Esophagus squamous epithelium (tissue), 5 donors: Measurements from ENCODE around the gene ZSCAN12. TPM values are rescaled to one million over a fixed set of nuclear protein-coding genes. Genes with fewer than 3 reads are reported as not detected.
A peak's percentile ranks its signal among the peaks of the same experiment; 100 is the strongest.

Experiments used
- DNase-seq: peaks from one replicate; lab custom pipeline; 2025; lab: John Stamatoyannopoulos, UW
- H3K27ac ChIP-seq, 4 donors: fragments of 200-600 bp; sonication (generic); one replicate each; pipeline ENCODE4 v1.5.1; 2016 to 2019; ENCODE audit warnings: mild to moderate bottlenecking in 1 of 4
- H3K27me3 ChIP-seq, 4 donors: fragments of 200-600 bp; sonication (generic); 1 replicate in 3 of 4; 2 replicates in 1 of 4; pipeline versions ENCODE4 v1.5.1 to v1.6.0; 2017 to 2021; ENCODE audit warnings: antibody characterized with exemption in 1 of 4
- H3K36me3 ChIP-seq, 3 donors: fragments of 200-600 bp; sonication (generic); one replicate each; pipeline ENCODE4 v1.5.1; 2016 to 2019
- H3K4me1 ChIP-seq, 3 donors: fragments of 200-600 bp; sonication (generic); one replicate each; pipeline ENCODE4 v1.5.1; 2017 to 2019
- H3K4me3 ChIP-seq, 4 donors: fragments of 200-600 bp; sonication (generic); 1 replicate in 3 of 4; 2 replicates in 1 of 4; pipeline ENCODE4 v1.5.1; 2016 to 2019; ENCODE audit warnings: mild to moderate bottlenecking in 2 of 4, moderate library complexity in 1 of 4
- H3K9me3 ChIP-seq, 3 donors: fragments of 200-600 bp; sonication (generic); one replicate each; pipeline ENCODE4 v1.5.1; 2016 to 2019
- CTCF ChIP-seq, 6 experiments: fragments of 450-650 bp in 4 of 6; fragments of 200-600 bp in 2 of 6; sonication (generic) in 2 of 6; IDR thresholded peaks; one replicate each; pipeline ENCODE4 v1.5.1; 2016 to 2019; ENCODE audit warnings: antibody characterized with exemption in 6 of 6, mild to moderate bottlenecking in 4 of 6, moderate library complexity in 4 of 6
- POLR2A ChIP-seq, 4 donors: fragments of 450-650 bp; IDR thresholded peaks; one replicate each; pipeline ENCODE4 v1.6.1; 2017; ENCODE audit warnings: antibody characterized with exemption in 4 of 4, mild to moderate bottlenecking in 4 of 4, moderate library complexity in 3 of 4
- WGBS, 2 donors: methylation state at CpG; one replicate each; pipeline ENCODE4 v1.1.5; 2018; 5-methylcytosine and 5-hydroxymethylcytosine counted together
- intact Hi-C: fragments of 100-400 bp; cut with DNase I; formaldehyde crosslinking; loops from one replicate; pipeline ENCODE4 v1.15.0; 2022
- total RNA-seq, 4 donors: library from RNA; depleted of rRNA; stranded (reverse); fragments of >200 nt; gene quantifications; one replicate each; pipeline ENCODE4 v1.1.0, GENCODE V29; 2016
- donor health status: DM: yes; HTN: yes; CAD: no.

The ZSCAN12 gene
- total RNA-seq, 4 donors from 2014 or later, result 1.3 to 4.0 (median 2.2) TPM

GRCh38 chr6:28443112-28443773, 43.7 kb upstream of the ZSCAN12 start, which contains the start of gene ZSCAN23:
ZSCAN23 (minus strand) TSS chr6:28443491; CDS start chr6:28436266, 7,225 bp downstream.
- H3K9me3 ChIP-seq, result peaks cover 0 to 5% (median 0%) of the 10 kb centered on the region in 3 donors
- H3K4me3 ChIP-seq, result peak within 1 kb of the TSS; percentile 37 to 76 (median 54)
- intact Hi-C loops, result no loop called here
- H3K36me3 ChIP-seq, result no peaks in the 10 kb centered on the region
- peaks cover 0 to 22% (median 3%) of the 10 kb centered on the region in 3 donors for H3K4me1 ChIP-seq
- TF ChIP-seq CTCF (IDR thresholded peaks at IDR 0.05) (no peak), POLR2A (IDR thresholded peaks at IDR 0.05) (no peak)
- WGBS, 2 donors, result 2 to 9% methylated on average over 17 to 31 of the region's 32 CpGs
- peaks cover 0 to 51% (median 5%) of the 10 kb centered on the region in 4 donors for H3K27me3 ChIP-seq
- DNase-seq, result peak; percentile 5
- H3K27ac ChIP-seq, result peak within 1 kb of the TSS in 2 of 4 donors; percentile 41 to 57

GRCh38 chr6:28442586-28442985, 43.0 kb upstream of the ZSCAN12 start:
- Histone ChIP-seq H3K4me1 (peaks cover 0 to 22% (median 3%) of the 10 kb centered on the region in 3 donors), H3K9me3 (peaks cover 0 to 5% (median 0%) of the 10 kb centered on the region in 3 donors), H3K27ac (peak overlapping the region in 1 of 4 donors; percentile 57), H3K4me3 (peak overlapping the region in 3 of 4 donors; percentile 52 to 76 (median 57)), H3K27me3 (peaks cover 0 to 45% (median 5%) of the 10 kb centered on the region in 4 donors), H3K36me3 (no peaks in the 10 kb centered on the region)
- intact Hi-C loops, result no loop called here
- TF ChIP-seq POLR2A (IDR thresholded peaks at IDR 0.05) (no peak), CTCF (IDR thresholded peaks at IDR 0.05) (no peak)
- no peak for DNase-seq
- 60 to 61% methylated on average over 7 of the region's 7 CpGs for WGBS, 2 donors

- no peak for DNase-seq
- 81 to 93% methylated on average over 3 of the region's 3 CpGs for WGBS, 2 donors
- H3K4me3 ChIP-seq, result no peak overlapping the region
- H3K27ac ChIP-seq, result no peak overlapping the region
- no peak for TF ChIP-seq CTCF (IDR thresholded peaks at IDR 0.05)
- no peak for TF ChIP-seq POLR2A (IDR thresholded peaks at IDR 0.05)
- peaks cover 0 to 4% (median 0%) of the 10 kb centered on the region in 3 donors for H3K36me3 ChIP-seq
- no peaks in the 10 kb centered on the region for H3K27me3 ChIP-seq
- no peaks in the 10 kb centered on the region for H3K4me1 ChIP-seq
- H3K9me3 ChIP-seq, result no peaks in the 10 kb centered on the region
- intact Hi-C loops, result no loop called here
Measured at GRCh38 chr6:28436404-28436803, 36.9 kb upstream of the ZSCAN12 start.

GRCh38 chr6:28433119-28433518, 33.6 kb upstream of the ZSCAN12 start:
- H3K9me3 ChIP-seq, result no peaks in the 10 kb centered on the region
- no peak overlapping the region for H3K27ac ChIP-seq
- no peak overlapping the region for H3K4me3 ChIP-seq
- DNase-seq, result no peak
- no peaks in the 10 kb centered on the region for H3K4me1 ChIP-seq
- peaks cover 0 to 4% (median 0%) of the 10 kb centered on the region in 3 donors for H3K36me3 ChIP-seq
- intact Hi-C loops, result no loop called here
- no peak for TF ChIP-seq POLR2A (IDR thresholded peaks at IDR 0.05)
- no peak for TF ChIP-seq CTCF (IDR thresholded peaks at IDR 0.05)
- H3K27me3 ChIP-seq, result no peaks in the 10 kb centered on the region

GRCh38 chr6:28429781-28430180, 30.2 kb upstream of the ZSCAN12 start:
- intact Hi-C loops, result no loop called here
- Histone ChIP-seq H3K27me3 (no peaks in the 10 kb centered on the region), H3K9me3 (peaks cover 0 to 4% (median 0%) of the 10 kb centered on the region in 3 donors), H3K4me3 (no peak overlapping the region), H3K36me3 (peaks cover 0 to 4% (median 0%) of the 10 kb centered on the region in 3 donors), H3K4me1 (no peaks in the 10 kb centered on the region), H3K27ac (no peak overlapping the region)
- no peak for DNase-seq
- WGBS, 2 donors, result 86 to 94% methylated on average over 9 to 16 of the region's 16 CpGs
- TF ChIP-seq POLR2A (IDR thresholded peaks at IDR 0.05) (no peak), CTCF (IDR thresholded peaks at IDR 0.05) (no peak)
